Measurements from ENCODE around the gene SRPRB. TPM values are rescaled to one million over a fixed set of nuclear protein-coding genes. Genes with fewer than 3 reads are reported as not detected.

Gene SRPRB
- total RNA-seq: 55.2 and 68.4 TPM in 2 replicates

GRCh38 chr3:133805702-133806475 is at the start of gene SRPRB:
Gene SRPRB, plus strand, starts transcription at chr3:133805815. Its CDS starts 34 bp downstream, at chr3:133805849.

Other genes with a start within 250 kb of the SRPRB start
- 251 and 280 TPM in 2 replicates for gene CDV3, start 232.1 kb upstream of the SRPRB start, total RNA-seq
- 83.0 and 92.5 TPM in 2 replicates for gene TOPBP1, start 143.9 kb upstream of the SRPRB start, total RNA-seq
- 0.14 TPM in 1 of 2 replicates, not detected in the other for gene TF, start 59.4 kb upstream of the SRPRB start, total RNA-seq
- gene RAB6B, start 90.1 kb downstream of the SRPRB start, total RNA-seq: 0.66 and 0.72 TPM in 2 replicates
- gene SLCO2A1, start 224.1 kb downstream of the SRPRB start, total RNA-seq: 0.93 and 2.2 TPM in 2 replicates